Gastroesophageal sphincter (tissue), 3 donors: ENCODE data around the gene AAK1.

Experiments
- POLR2A ChIP-seq, 2 donors: fragments of 450-650 bp; IDR thresholded peaks; one replicate each; pipeline ENCODE4 v1.6.1; 2017; ENCODE audit warnings: antibody characterized with exemption in 2 of 2, mild to moderate bottlenecking in 2 of 2, moderate library complexity in 1 of 2
- POLR2AphosphoS5 ChIP-seq: sonication (generic); formaldehyde crosslinking; IDR thresholded peaks from one replicate; pipeline ENCODE4 v1.6.1; 2017; ENCODE audit warnings: antibody characterized with exemption
- TF ChIP-seq, protein P1 (sequence below), 4 experiments: fragments of 200-600 bp in 2 of 4; fragments of 450-650 bp in 2 of 4; sonication (generic) in 1 of 4; IDR thresholded peaks; one replicate each; pipeline ENCODE4 v1.5.1; 2017 to 2019; ENCODE audit warnings: antibody characterized with exemption in 4 of 4, mild to moderate bottlenecking in 2 of 4, moderate library complexity in 2 of 4

DNA sequence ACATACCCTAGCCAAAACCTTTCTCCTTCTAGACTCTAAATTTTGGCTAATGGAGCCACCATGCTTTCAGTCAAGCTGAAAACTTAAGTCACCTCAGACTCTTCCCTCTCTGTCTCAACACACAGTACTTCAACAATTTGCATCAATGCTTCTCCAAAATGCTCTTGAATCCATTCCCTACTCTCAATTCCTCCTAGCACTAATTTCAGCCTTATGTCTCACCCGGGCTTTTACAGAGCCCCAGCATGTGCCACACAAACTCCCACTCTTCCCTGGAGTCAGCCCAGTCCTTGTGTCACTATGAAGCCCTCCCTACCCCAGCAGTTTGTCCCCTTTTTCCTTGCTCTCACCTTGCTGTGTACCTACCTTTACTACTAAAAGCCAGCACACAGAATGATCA lies 38.7 kb downstream of the AAK1 start:
- TF ChIP-seq POLR2A (IDR thresholded peaks at IDR 0.05): no peak
- TF ChIP-seq, protein P1, sequence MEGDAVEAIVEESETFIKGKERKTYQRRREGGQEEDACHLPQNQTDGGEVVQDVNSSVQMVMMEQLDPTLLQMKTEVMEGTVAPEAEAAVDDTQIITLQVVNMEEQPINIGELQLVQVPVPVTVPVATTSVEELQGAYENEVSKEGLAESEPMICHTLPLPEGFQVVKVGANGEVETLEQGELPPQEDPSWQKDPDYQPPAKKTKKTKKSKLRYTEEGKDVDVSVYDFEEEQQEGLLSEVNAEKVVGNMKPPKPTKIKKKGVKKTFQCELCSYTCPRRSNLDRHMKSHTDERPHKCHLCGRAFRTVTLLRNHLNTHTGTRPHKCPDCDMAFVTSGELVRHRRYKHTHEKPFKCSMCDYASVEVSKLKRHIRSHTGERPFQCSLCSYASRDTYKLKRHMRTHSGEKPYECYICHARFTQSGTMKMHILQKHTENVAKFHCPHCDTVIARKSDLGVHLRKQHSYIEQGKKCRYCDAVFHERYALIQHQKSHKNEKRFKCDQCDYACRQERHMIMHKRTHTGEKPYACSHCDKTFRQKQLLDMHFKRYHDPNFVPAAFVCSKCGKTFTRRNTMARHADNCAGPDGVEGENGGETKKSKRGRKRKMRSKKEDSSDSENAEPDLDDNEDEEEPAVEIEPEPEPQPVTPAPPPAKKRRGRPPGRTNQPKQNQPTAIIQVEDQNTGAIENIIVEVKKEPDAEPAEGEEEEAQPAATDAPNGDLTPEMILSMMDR (IDR thresholded peaks at IDR 0.05): no peak
- TF ChIP-seq POLR2AphosphoS5: no peak
